B cell (primary cell): ENCODE results near the gene NT5C3A. TPM values are rescaled to one million over a fixed set of nuclear protein-coding genes. Genes with fewer than 3 reads are reported as not detected.

Experiments used
- ATAC-seq: fragments of 200-7000 bp; cut with Tn5 transposase; one replicate; pipeline ENCODE4 v1.10.0; 2021; ENCODE audit warnings: low read depth, mild to moderate bottlenecking, moderate number of reproducible peaks, moderate library complexity
- CTCF ChIA-PET: fragments of 350-600 bp; sonication (Branson Sonifier 250); formaldehyde crosslinking; loops from one replicate; lab custom pipeline; 2021; ENCODE audit warnings: antibody characterized with exemption, inconsistent platforms; lab: Charles Lee
- POLR2A ChIA-PET: fragments of 350-600 bp; sonication (Branson Sonifier 250); formaldehyde crosslinking; loops from one replicate; lab custom pipeline; 2021; ENCODE audit warnings: antibody characterized with exemption; lab: Charles Lee
- DNase-seq: peaks from one replicate; pipeline ENCODE4 v3.0.0; 2013
- H2AFZ ChIP-seq: 2 replicates; pipeline ENCODE4 v1.6.1; 2012; ENCODE audit warnings: mild to moderate bottlenecking, low read depth, low read length; ENCODE audit not compliant: insufficient read depth, poor library complexity, severe bottlenecking
- H3K27ac ChIP-seq, 2 donors: 1 replicate in 1 of 2; 2 replicates in 1 of 2; pipeline ENCODE4 v1.5.1; 2012 to 2013; ENCODE audit warnings: low read length in 2 of 2, mild to moderate bottlenecking in 2 of 2, moderate library complexity in 1 of 2
- H3K27me3 ChIP-seq, 4 experiments: fragments of 200-600 bp in 1 of 4; sonication (generic) in 1 of 4; replicated peaks in 1 of 4; 1 replicate in 2 of 4; 2 replicates in 2 of 4; pipeline versions ENCODE4 v1.6.1 to v1.7.0; 2013 to 2016; ENCODE audit warnings: low read length in 3 of 4, mild to moderate bottlenecking in 2 of 4, mixed read lengths in 1 of 4, moderate library complexity in 1 of 4; ENCODE audit not compliant: insufficient read depth in 4 of 4, control insufficient read depth in 3 of 4; ENCODE audit errors: control extremely low read depth in 1 of 4
- H3K36me3 ChIP-seq, 2 experiments: replicated peaks in 1 of 2; 1 replicate in 1 of 2; 2 replicates in 1 of 2; pipeline versions ENCODE4 v1.6.1 to v1.7.1; 2013; ENCODE audit warnings: low read length in 1 of 2; ENCODE audit not compliant: insufficient read depth in 2 of 2, control insufficient read depth in 1 of 2; ENCODE audit errors: control extremely low read depth in 1 of 2, extremely low read depth in 1 of 2
- H3K4me1 ChIP-seq, 2 donors: fragments of 200-600 bp in 1 of 2; sonication (generic) in 1 of 2; 1 replicate in 1 of 2; 2 replicates in 1 of 2; pipeline versions ENCODE4 v1.5.1 to v1.6.1; 2013 to 2017; ENCODE audit warnings: low read length in 2 of 2; ENCODE audit not compliant: control insufficient read depth in 2 of 2, insufficient read depth in 2 of 2
- H3K4me2 ChIP-seq: replicated peaks from 2 replicates; pipeline ENCODE3; 2012; ENCODE audit warnings: mild to moderate bottlenecking, low read depth, low read length; ENCODE audit not compliant: poor library complexity, severe bottlenecking
- H3K4me3 ChIP-seq, 5 experiments: fragments of 200-600 bp in 1 of 5; sonication (generic) in 1 of 5; 1 replicate in 3 of 5; 2 replicates in 2 of 5; pipeline versions ENCODE4 v1.5.1 to v1.7.0; 2011 to 2016; ENCODE audit warnings: low read length in 4 of 5, mild to moderate bottlenecking in 4 of 5, low read depth in 2 of 5, control low read depth in 1 of 5, moderate library complexity in 1 of 5; ENCODE audit not compliant: insufficient read depth in 1 of 5; ENCODE audit errors: control extremely low read depth in 1 of 5, extremely low read depth in 1 of 5
- H3K79me2 ChIP-seq: fragments of 200-600 bp; sonication (generic); one replicate; pipeline ENCODE4 v1.6.0; 2016; ENCODE audit warnings: low read length; ENCODE audit not compliant: control insufficient read depth, insufficient read depth
- H3K9ac ChIP-seq: fragments of 200-600 bp; sonication (generic); 2 replicates; pipeline ENCODE4 v1.6.1; 2017; ENCODE audit warnings: mild to moderate bottlenecking, low read length, moderate library complexity
- H3K9me3 ChIP-seq, 3 donors: one replicate each; pipeline versions ENCODE4 v1.6.1 to v1.7.1; 2013; ENCODE audit warnings: low read length in 2 of 3; ENCODE audit not compliant: control insufficient read depth in 2 of 3, insufficient read depth in 1 of 3; ENCODE audit errors: control extremely low read depth in 1 of 3
- H4K20me1 ChIP-seq: 2 replicates; pipeline ENCODE4 v1.6.0; 2012; ENCODE audit warnings: mild to moderate bottlenecking, low read length; ENCODE audit not compliant: insufficient read depth, control insufficient read depth, poor library complexity, severe bottlenecking
- H3K27ac Mint-ChIP-seq: one replicate; pipeline ENCODE4 v1.8.0; 2021; ENCODE audit warnings: mixed read lengths
- H3K27me3 Mint-ChIP-seq: one replicate; pipeline ENCODE4 v1.8.0; 2021; ENCODE audit warnings: mixed read lengths
- H3K4me1 Mint-ChIP-seq: one replicate; pipeline ENCODE4 v1.8.0; 2021; ENCODE audit warnings: mixed read lengths
- H3K4me3 Mint-ChIP-seq: one replicate; pipeline ENCODE4 v1.8.0; 2021; ENCODE audit warnings: mixed read lengths
- H3K9me3 Mint-ChIP-seq: one replicate; pipeline ENCODE4 v1.8.0; 2022; ENCODE audit warnings: mixed read lengths; ENCODE audit not compliant: insufficient read depth
- CTCF ChIP-seq: fragments of 200-600 bp; IDR thresholded peaks from one replicate; pipeline ENCODE4 v1.8.0; 2022; ENCODE audit warnings: antibody characterized with exemption, mild to moderate bottlenecking
- EZH2 ChIP-seq: IDR thresholded peaks from 2 replicates; pipeline ENCODE4 v1.6.1; 2012; ENCODE audit warnings: borderline replicate concordance, low read depth, mild to moderate bottlenecking, moderate library complexity, low read length; ENCODE audit not compliant: insufficient read depth, poor library complexity, severe bottlenecking
- WGBS: methylation state at CpG from one replicate; pipeline ENCODE4 v1.1.5; 2013; ENCODE audit warnings: missing lambda C conversion rate; ENCODE audit not compliant: insufficient coverage; 5-methylcytosine and 5-hydroxymethylcytosine counted together
- intact Hi-C: fragments of 100-400 bp; cut with micrococcal nuclease; formaldehyde crosslinking; loops from one replicate; pipeline ENCODE4 v1.10.0; 2022
- polyA minus RNA-seq: library from RNA; depleted of rRNA, polyadenylated mRNA; stranded (reverse); fragments of >200 nt; gene quantifications from 2 replicates; pipeline ENCODE4 v1.2.3, GENCODE V29; 2012
- polyA plus RNA-seq: library from polyadenylated mRNA; depleted of rRNA; stranded (reverse); fragments of >200 nt; gene quantifications from 2 replicates; pipeline ENCODE4 v1.2.3, GENCODE V29; 2012
- total RNA-seq, 2 donors: library from RNA; stranded (reverse); fragments of 120-200 nt in 1 of 2; gene quantifications; 1 replicate in 1 of 2; 2 replicates in 1 of 2; pipeline versions ENCODE4 v1.2.3 to v1.2.4, GENCODE V29; 2013 to 2022

Gene NT5C3A
- total RNA-seq (41.0 and 41.2 TPM in 2 replicates), polyA plus RNA-seq (37.3 and 53.6 TPM in 2 replicates), polyA minus RNA-seq (23.1 and 33.3 TPM in 2 replicates)
- 127 TPM for total RNA-seq (2013)

GRCh38 chr7:33062023-33062781 is at the start of gene NT5C3A:
Gene NT5C3A (minus strand): TSS chr7:33062776. CDS start chr7:33062705, 71 bp downstream.
- H3K79me2 ChIP-seq, result peaks cover 61% of the 10 kb centered on the region
- peaks cover 43% of the 10 kb centered on the region for H3K4me1 Mint-ChIP-seq
- H3K4me3 Mint-ChIP-seq, result peak within 1 kb of the TSS; percentile 91
- peak within 1 kb of the TSS; percentile 70 to 92 (median 78) for H3K4me3 ChIP-seq
- peak within 1 kb of the TSS; percentile 94 for H3K27ac Mint-ChIP-seq
- no peaks in the 10 kb centered on the region for H3K27me3 Mint-ChIP-seq
- ATAC-seq (no peak), DNase-seq (no peak)
- H3K4me1 ChIP-seq, result peaks cover 30 to 32% of the 10 kb centered on the region in 2 donors
- intact Hi-C loops, result loop anchor here (1.0 to 2.0 kb wide), 5 partner anchors 37 to 567 kb away; partner anchors contain the start of gene AVL9
- POLR2A ChIA-PET, result interaction anchor here (0.7 to 2.5 kb wide), 5 partner anchors 22 to 567 kb away, joined by 4 to 15 read pairs (median 12); partner anchors contain the start of genes AVL9, KBTBD2 and RP9
- peaks cover 0 to 12% (median 0%) of the 10 kb centered on the region in 3 donors for H3K9me3 ChIP-seq
- H2AFZ ChIP-seq, result peak within 1 kb of the TSS; percentile 99
- peaks cover 38% of the 10 kb centered on the region for H4K20me1 ChIP-seq
- CTCF ChIA-PET, result interaction anchor here (0.7 to 4.5 kb wide), 7 partner anchors 9 to 216 kb away, joined by 3 to 38 read pairs (median 5); partner anchors contain the start of genes KBTBD2 and RP9
- peak within 1 kb of the TSS; percentile 68 to 79 for H3K27ac ChIP-seq
- H3K9ac ChIP-seq, result peak within 1 kb of the TSS; percentile 74
- whole genome bisulfite sequencing, result under 1% methylated on average over 60 of the region's 66 CpGs
- H3K36me3 ChIP-seq, result peaks cover 0 to 14% of the 10 kb centered on the region in 2 experiments
- H3K9me3 Mint-ChIP-seq, result peaks cover 8% of the 10 kb centered on the region
- TF ChIP-seq CTCF (peak; percentile 17), EZH2 (no peak)
- no peaks in the 10 kb centered on the region for H3K27me3 ChIP-seq
- H3K4me2 ChIP-seq, result peak within 1 kb of the TSS; percentile 76
